Retinal pigment epithelial cell (primary cell): Measurements from ENCODE around the gene KIF3C.

Experiments used
- DNase-seq: peaks from one replicate; pipeline ENCODE4 v3.0.0-alpha.2; 2010; ENCODE audit warnings: low read depth
- H3K4me3 ChIP-seq: 2 replicates; pipeline ENCODE4 v1.5.1; 2011; ENCODE audit warnings: mild to moderate bottlenecking, low read length, control low read depth, moderate library complexity
- CTCF ChIP-seq: conservative IDR thresholded peaks from 2 replicates; pipeline ENCODE4 v1.5.1; 2011; ENCODE audit warnings: low read depth, low read length, control low read depth, inconsistent platforms

Gene KIF3C

GRCh38 chr2:26016012-26016705, 33.9 kb upstream of the KIF3C start:
- no peak for DNase-seq
- TF ChIP-seq CTCF = no peak
- no peak overlapping the region for H3K4me3 ChIP-seq

GRCh38 chr2:26013668-26014067, 31.4 kb upstream of the KIF3C start:
- DNase-seq = no peak
- no peak for TF ChIP-seq CTCF
- H3K4me3 ChIP-seq = no peak overlapping the region

- DNase-seq = peak; percentile 98
- TF ChIP-seq CTCF = no peak
- no peak overlapping the region for H3K4me3 ChIP-seq
Observed at GRCh38 chr2:26011990-26012856, 29.9 kb upstream of the KIF3C start.

DNA sequence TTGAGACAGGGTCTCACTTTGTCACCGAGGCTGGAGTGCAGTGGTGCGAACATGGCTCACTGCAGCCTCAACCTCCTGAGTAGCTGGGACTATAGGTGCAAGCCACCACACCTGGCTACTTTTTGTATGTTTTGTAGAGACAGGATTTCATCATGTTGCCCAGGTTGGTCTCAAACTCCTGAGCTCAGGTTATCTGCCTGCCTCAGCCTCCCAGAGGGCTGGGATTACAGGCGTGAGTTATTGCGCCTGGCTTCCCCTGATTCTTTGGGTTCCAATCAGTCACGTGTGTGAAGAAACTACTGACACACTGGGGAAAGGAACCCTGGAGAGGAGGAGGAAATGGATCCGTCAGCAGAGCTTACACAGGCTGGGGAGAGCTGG, 29.3 kb upstream of the KIF3C start:
- no peak for TF ChIP-seq CTCF
- DNase-seq = no peak
- H3K4me3 ChIP-seq = no peak overlapping the region

DNA sequence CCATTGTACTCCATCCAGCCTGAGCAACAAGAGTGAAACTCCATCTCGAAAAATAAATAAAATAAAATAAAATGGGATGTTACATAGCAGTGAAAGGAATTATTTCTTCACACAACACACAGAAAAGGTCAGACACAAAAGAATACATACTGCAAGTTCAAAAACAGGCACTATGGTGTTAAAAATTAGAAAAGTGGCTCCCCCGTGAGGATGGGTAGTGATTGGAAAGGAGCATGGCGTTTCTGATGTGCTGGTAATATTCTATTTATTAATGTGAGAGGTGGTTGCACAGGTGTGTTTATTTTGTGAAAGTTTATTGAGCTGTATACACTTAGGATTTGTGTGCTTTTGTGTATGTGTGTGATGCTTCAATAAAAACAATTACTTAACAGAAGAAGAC, 28.6 kb upstream of the KIF3C start:
- no peak for DNase-seq
- no peak for TF ChIP-seq CTCF
- H3K4me3 ChIP-seq = no peak overlapping the region

GRCh38 chr2:26009567-26009963, 27.3 kb upstream of the KIF3C start:
- TF ChIP-seq CTCF = no peak
- no peak overlapping the region for H3K4me3 ChIP-seq
- DNase-seq = no peak
